Dedifferentiated amniotic fluid mesenchymal stem cell (primary cell): ENCODE measurements around the gene HTT.
"Not testable (repeated sequence)": the region's sequence is repeated elsewhere in the genome, so short reads cannot be mapped to it uniquely, and the experiment has no call there.

Experiments used
- DNase-seq: peaks from one replicate; pipeline ENCODE4 v3.0.0-alpha.2; 2016; ENCODE audit errors: extremely low spot score

Gene HTT

GRCh38 chr4:3082925-3083515 lies 8.5 kb downstream of the HTT start:
- DNase-seq: no peak

DNA sequence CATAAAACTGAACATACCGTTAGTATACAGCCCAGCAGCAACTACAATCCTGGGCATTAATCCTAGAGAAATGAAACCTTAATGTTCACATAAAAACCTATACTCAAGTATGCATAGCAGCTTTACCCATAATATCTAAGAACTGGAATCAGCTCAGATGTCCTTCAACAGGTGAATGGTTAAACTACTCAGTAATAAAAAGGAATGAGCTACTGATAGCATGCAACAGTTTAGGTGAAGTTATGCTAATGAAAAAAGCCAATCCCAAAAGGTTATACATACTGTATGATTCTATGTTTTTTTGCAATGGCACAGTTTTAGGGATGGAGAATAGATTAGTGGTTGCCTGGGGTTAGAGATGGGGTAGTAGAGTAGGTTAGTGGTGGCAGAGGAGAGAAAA lies 9.3 kb downstream of the HTT start:
- DNase-seq: no peak

DNA sequence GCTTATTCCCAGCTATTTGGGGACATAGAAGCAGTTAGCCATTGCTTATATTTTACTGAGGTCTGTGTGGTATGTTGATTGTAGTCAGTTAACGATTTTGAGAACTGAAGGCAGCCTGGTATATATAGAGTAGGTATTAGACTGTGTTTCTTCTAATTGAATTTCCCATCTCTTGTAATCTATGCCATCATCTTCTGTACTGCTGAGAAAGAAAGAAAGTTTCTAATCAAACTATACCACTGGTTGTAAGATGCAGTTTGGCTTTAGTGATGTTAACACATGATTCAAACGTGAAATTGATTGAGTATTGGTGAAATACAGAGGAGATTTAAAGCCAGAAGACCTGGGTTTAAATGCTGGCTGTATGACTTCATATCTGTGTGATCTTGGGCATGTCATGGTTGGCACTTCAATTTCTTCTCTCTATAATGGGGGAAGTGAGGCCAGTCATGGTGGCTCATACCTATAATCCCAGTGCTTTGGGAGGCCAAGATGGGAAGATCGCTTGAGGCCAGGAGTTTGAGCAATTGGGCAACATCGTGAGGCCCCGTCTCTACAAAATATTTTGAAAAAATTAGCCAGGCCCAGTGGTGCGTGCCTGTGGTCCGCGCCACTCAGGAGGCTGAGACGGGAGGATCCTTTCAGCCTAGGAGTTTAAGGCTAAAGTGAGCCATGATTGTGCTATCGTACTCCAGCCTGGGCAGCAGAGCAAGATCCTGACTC lies 11.6 kb downstream of the HTT start:
- no peak for DNase-seq

DNA sequence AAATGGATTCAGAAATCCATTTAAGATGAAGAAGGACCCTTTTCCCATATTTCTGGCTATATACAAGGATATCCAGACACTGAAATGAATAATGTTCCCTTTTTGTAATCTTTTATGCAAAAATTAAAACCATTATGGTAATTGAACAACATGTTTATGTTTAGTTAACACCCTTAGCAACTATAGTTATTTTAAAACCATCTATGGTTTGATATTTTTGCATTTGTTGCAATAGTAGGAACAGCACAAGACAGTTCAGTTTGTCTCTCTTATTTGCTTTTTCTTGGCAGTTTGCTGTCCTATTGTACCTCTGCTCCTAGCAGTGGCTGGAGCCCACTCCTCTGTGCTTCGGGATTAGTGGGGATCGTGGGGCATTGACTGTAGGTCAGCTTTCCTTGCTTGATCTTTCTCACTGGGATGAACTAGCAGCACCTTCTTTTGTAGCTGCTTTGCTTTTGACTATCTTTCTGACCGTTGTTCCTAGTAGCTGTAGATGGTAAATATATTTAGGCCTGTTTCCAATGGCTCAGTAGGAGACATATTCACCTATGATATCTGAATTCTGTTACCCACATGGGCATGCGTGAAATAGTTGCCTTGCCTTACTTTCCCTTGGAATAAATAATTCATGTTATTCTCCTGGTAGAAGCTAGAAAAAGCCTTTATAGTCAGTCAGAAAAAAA lies 12.8 kb downstream of the HTT start:
- DNase-seq: no peak

GRCh38 chr4:3091464-3091863 lies 17.0 kb downstream of the HTT start:
- DNase-seq: no peak

GRCh38 chr4:3094701-3095100 lies 20.2 kb downstream of the HTT start:
- DNase-seq: not testable (repeated sequence)

GRCh38 chr4:3096202-3096601 lies 21.7 kb downstream of the HTT start:
- DNase-seq: no peak

DNA sequence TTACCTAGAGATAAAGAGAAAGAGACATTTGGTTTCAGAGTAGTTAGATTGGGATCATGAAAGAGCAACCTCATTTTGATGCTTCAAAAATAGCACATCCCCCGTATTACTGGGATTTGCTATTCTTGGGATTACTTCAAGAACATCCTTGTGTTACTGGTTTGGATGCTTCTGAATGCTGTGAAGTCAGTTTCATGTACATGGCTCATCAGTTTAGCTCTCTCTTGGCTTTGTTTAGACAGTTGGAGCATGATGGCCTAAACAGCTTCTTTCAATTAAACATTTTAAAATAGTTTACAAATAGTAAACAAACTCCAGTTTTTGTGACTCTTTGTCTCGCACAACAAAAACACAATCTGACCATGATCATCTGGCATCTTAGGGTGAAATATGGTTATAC lies 23.9 kb downstream of the HTT start:
- no peak for DNase-seq

- peak; percentile 86 for DNase-seq
Observed at GRCh38 chr4:3106339-3107186, 32.1 kb downstream of the HTT start.

- DNase-seq: no peak
Observed at GRCh38 chr4:3107271-3107670, 32.8 kb downstream of the HTT start.

DNA sequence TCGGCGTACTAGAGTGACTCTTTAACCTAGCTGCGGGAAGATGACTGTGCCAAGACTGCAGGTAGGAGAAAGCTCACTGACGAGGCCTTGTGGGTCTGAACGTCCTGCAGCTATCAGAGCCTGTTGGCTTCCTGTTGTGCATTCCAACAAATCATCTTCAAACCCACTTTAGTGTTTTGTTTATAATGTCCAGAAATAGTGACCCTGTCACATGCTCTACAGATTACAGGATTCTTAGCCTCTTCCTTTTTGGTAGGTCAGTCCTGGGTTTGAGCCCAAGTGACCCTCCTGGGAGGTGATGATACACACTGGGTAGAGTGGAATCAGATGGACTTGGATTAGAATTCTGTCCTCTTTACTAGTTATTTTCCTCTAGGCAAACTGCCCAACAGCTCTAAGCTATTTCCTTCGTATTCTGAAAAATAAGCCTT lies 33.2 kb downstream of the HTT start:
- no peak for DNase-seq

- DNase-seq: no peak
Observed at GRCh38 chr4:3108211-3108610, 33.7 kb downstream of the HTT start.

DNA sequence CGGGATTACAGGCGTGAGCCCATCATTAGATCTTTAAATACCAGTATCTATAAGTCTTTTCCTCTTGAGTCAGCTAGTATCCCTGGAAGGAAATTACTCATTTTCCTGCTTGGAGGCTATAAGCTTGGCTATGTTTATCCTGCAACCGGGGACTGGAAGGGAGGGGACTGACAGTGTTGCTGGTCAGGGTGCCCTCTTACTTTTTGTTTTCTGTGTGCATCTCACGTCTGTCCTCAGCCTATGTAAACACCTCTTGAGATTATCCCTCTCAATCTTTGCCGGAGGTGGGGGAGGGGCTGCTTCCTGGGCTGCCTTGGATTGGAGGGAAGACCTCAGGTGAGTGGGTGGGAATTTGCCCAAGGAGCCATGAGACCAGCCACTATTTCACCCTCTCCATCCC lies 37.0 kb downstream of the HTT start:
- DNase-seq: no peak

DNA sequence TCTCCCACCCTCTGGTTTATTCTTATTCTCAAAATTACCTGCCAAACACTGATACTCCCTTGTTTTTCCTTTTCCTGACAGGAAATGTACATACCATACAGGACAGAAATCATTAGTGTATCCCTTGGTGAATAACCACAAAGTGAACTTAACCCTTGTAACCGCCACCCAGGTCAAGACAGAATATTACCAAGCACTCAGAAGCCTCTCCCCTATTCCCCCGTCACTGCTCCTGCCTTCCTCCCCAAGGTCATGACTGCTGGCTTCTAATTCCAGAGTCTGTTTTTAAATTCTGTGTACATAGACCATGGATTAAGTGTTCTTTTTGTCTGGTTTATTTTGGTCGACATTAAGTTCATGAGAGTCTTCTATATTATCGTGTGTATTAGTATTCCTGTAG lies 37.7 kb downstream of the HTT start:
- DNase-seq: no peak

DNA sequence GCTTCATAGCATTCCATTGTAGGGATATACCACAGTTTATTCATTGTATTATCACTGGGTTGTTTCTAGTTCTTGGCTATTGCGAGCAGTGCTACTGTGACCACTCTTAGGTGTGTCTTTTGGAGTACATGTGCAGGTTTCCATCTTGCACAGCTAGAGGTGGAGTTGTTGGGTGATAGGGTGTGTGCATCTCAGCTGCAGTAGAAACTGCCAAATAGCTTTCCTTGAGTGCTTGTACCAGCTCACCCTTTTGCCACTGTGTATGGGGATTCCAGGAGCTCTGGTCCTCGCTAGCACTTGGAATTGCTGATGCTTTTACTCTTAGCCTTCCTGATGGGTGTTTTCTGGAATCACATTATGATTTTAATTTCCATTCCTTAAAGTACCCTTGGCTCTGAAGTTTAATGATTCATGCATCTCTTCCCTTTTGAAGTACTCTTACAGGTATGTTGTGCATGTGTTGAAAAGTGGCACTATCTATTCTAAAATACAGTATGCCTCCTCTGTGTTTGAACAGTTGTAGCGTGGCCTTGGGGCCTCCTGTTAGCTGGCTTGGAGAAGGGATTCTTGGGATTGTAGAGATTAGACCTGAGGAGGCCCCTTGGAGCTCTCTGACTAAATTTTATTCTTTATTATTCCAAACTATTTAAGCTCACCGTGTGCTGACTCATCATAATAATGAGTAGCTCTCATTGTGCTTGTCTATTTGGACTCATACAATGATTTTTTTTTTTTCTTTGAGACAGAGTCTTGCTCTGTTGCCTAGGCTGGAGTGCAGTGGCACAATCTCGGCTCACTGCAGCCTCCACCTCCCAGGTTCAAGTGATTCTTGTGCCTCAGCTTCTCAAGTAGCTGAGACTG lies 38.4 kb downstream of the HTT start:
- DNase-seq: no peak

- peak; percentile 61 for DNase-seq
Observed at GRCh38 chr4:3114377-3114776, 39.9 kb downstream of the HTT start.

DNA sequence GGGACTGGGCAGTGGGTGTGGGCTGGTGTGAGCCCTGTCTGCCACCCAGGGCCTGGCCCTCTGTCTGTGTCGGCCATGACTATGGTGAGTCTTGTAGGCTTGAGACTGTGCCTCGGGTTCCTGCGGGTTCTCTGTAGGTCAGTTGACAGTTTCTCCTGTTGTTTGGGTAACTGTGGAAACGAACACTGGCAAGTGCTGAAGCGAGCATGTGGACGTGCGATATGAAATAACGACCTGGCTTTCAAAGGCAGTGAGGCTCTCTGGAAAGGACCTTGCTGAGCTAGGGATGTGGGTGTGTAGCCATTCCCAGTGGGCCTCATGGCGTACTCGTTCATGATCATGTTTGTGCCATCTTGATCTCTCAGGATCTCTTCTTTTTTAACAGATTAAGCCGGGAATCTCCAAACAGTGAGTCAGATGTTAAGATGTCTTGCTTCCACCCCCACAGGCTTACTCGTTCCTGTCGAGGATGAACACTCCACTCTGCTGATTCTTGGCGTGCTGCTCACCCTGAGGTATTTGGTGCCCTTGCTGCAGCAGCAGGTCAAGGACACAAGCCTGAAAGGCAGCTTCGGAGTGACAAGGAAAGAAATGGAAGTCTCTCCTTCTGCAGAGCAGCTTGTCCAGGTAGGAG lies 41.3 kb downstream of the HTT start:
- no peak for DNase-seq

DNA sequence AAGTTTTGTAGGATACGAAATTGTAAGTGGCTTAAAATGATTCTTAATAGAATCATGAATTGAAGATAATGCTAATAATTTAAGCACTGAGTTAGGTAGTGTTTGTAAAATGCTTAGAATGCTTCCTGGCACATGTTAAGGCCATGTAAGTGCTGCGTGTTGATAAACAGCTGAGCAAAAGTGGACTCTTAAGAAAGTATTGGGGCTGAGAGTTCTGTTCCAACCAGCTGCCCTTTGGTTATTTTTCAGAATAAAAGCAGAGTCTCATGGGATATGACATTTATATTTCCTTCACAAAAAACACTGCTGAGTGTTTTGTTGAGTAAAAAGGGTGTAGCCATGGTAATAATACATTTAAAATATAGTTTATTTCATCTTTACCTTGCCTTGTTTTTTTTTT lies 42.5 kb downstream of the HTT start:
- DNase-seq: no peak

DNA sequence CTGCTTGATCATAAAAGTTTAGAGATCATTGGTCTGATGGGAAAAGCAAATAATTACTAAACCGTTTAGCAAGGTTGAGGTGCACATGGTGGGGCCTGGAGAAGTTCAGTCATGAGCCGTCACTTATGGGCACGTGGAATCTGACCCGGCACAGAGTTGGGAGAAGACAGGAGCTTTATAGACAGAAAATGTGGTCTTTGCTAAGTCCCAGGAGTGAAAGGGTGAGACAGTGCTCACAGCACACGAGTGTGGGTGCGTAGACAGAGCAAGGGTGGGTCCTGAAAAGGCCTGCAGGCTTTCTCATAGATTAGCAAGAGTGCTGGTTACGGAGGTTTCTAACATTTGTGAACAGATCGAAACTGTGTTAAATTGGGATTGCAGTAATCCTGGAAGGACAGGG lies 43.8 kb downstream of the HTT start:
- no peak for DNase-seq

GRCh38 chr4:3119464-3119863 lies 45.0 kb downstream of the HTT start:
- DNase-seq: no peak

DNA sequence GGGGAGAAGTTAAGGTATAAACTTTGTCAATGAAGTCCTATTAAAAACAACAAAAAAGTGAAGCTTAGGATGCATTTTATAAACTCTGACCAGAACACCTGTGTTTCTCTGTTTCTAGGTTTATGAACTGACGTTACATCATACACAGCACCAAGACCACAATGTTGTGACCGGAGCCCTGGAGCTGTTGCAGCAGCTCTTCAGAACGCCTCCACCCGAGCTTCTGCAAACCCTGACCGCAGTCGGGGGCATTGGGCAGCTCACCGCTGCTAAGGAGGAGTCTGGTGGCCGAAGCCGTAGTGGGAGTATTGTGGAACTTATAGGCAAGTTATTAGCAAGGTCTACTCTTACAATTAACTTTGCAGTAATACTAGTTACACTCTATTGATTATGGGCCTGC lies 46.6 kb downstream of the HTT start:
- no peak for DNase-seq
